ENCODE data around the gene ZNF496. TPM values are rescaled to one million over a fixed set of nuclear protein-coding genes. Genes with fewer than 3 reads are reported as not detected.

ZNF496 gene
- total RNA-seq, 1 donor from 2014 or later: 59.5 TPM

- H3K4me3 Mint-ChIP-seq (ENCODE audit: low read depth): no peak overlapping the region
- H3K27me3 Mint-ChIP-seq: peaks cover 5% of the 10 kb centered on the region
- peaks cover 29% of the 10 kb centered on the region for H3K36me3 Mint-ChIP-seq (ENCODE audit: insufficient read depth)
- peak overlapping the region; percentile 53 for H3K27ac Mint-ChIP-seq
- no peak for TF ChIP-seq CTCF (IDR thresholded peaks at IDR 0.05; ENCODE audit: unreplicated experiment)
- H3K4me1 Mint-ChIP-seq (ENCODE audit: low read depth): peaks cover 6% of the 10 kb centered on the region
- DNase-seq (ENCODE audit: low spot score, unreplicated experiment): no peak
- H3K9me3 Mint-ChIP-seq (ENCODE audit: low read depth): no peaks in the 10 kb centered on the region
Measured at GRCh38 chr1:247298124-247298481, 33.6 kb downstream of the ZNF496 start.

GRCh38 chr1:247297263-247298123 is 34.2 kb downstream of the ZNF496 start:
- no peaks in the 10 kb centered on the region for H3K9me3 Mint-ChIP-seq (ENCODE audit: low read depth)
- DNase-seq (ENCODE audit: low spot score, unreplicated experiment): no peak
- TF ChIP-seq CTCF (IDR thresholded peaks at IDR 0.05; ENCODE audit: unreplicated experiment): no peak
- H3K4me1 Mint-ChIP-seq (ENCODE audit: low read depth): peaks cover 6% of the 10 kb centered on the region
- no peak overlapping the region for H3K27ac Mint-ChIP-seq
- peaks cover 24% of the 10 kb centered on the region for H3K36me3 Mint-ChIP-seq (ENCODE audit: insufficient read depth)
- H3K27me3 Mint-ChIP-seq: peaks cover 5% of the 10 kb centered on the region
- no peak overlapping the region for H3K4me3 Mint-ChIP-seq (ENCODE audit: low read depth)

GRCh38 chr1:247296599-247297180 is 35.0 kb downstream of the ZNF496 start:
- H3K27ac Mint-ChIP-seq: no peak overlapping the region
- no peak for DNase-seq (ENCODE audit: low spot score, unreplicated experiment)
- no peak for TF ChIP-seq CTCF (IDR thresholded peaks at IDR 0.05; ENCODE audit: unreplicated experiment)
- peaks cover 20% of the 10 kb centered on the region for H3K36me3 Mint-ChIP-seq (ENCODE audit: insufficient read depth)
- no peaks in the 10 kb centered on the region for H3K9me3 Mint-ChIP-seq (ENCODE audit: low read depth)
- peaks cover 5% of the 10 kb centered on the region for H3K27me3 Mint-ChIP-seq
- H3K4me3 Mint-ChIP-seq (ENCODE audit: low read depth): no peak overlapping the region
- H3K4me1 Mint-ChIP-seq (ENCODE audit: low read depth): peaks cover 6% of the 10 kb centered on the region

- no peaks in the 10 kb centered on the region for H3K9me3 Mint-ChIP-seq (ENCODE audit: low read depth)
- H3K4me3 Mint-ChIP-seq (ENCODE audit: low read depth): no peak overlapping the region
- no peak for TF ChIP-seq CTCF (IDR thresholded peaks at IDR 0.05; ENCODE audit: unreplicated experiment)
- no peak for DNase-seq (ENCODE audit: low spot score, unreplicated experiment)
- H3K36me3 Mint-ChIP-seq (ENCODE audit: insufficient read depth): peaks cover 15% of the 10 kb centered on the region
- peaks cover 5% of the 10 kb centered on the region for H3K27me3 Mint-ChIP-seq
- no peak overlapping the region for H3K27ac Mint-ChIP-seq
- peaks cover 6% of the 10 kb centered on the region for H3K4me1 Mint-ChIP-seq (ENCODE audit: low read depth)
Measured at GRCh38 chr1:247295746-247296145, 35.9 kb downstream of the ZNF496 start.

- H3K4me3 Mint-ChIP-seq (ENCODE audit: low read depth): no peak overlapping the region
- H3K27me3 Mint-ChIP-seq: peaks cover 5% of the 10 kb centered on the region
- TF ChIP-seq CTCF (IDR thresholded peaks at IDR 0.05; ENCODE audit: unreplicated experiment): no peak
- peaks cover 6% of the 10 kb centered on the region for H3K4me1 Mint-ChIP-seq (ENCODE audit: low read depth)
- H3K27ac Mint-ChIP-seq: no peak overlapping the region
- H3K36me3 Mint-ChIP-seq (ENCODE audit: insufficient read depth): peaks cover 14% of the 10 kb centered on the region
- no peaks in the 10 kb centered on the region for H3K9me3 Mint-ChIP-seq (ENCODE audit: low read depth)
- no peak for DNase-seq (ENCODE audit: low spot score, unreplicated experiment)
Measured at GRCh38 chr1:247295274-247295684, 36.4 kb downstream of the ZNF496 start.
